HG02943 (cell line): Measurements from ENCODE around the gene IL6.
"Not testable (repeated sequence)": the region's sequence is repeated elsewhere in the genome, so short reads cannot be mapped to it uniquely, and the experiment has no call there.

Experiments
- ATAC-seq: cut with Tn5 transposase; IDR thresholded peaks from one replicate; pipeline ENCODE4 v1.9.1; 2021; ENCODE audit warnings: mild to moderate bottlenecking, low read depth, moderate library complexity; ENCODE audit not compliant: unreplicated experiment

IL6 gene

DNA sequence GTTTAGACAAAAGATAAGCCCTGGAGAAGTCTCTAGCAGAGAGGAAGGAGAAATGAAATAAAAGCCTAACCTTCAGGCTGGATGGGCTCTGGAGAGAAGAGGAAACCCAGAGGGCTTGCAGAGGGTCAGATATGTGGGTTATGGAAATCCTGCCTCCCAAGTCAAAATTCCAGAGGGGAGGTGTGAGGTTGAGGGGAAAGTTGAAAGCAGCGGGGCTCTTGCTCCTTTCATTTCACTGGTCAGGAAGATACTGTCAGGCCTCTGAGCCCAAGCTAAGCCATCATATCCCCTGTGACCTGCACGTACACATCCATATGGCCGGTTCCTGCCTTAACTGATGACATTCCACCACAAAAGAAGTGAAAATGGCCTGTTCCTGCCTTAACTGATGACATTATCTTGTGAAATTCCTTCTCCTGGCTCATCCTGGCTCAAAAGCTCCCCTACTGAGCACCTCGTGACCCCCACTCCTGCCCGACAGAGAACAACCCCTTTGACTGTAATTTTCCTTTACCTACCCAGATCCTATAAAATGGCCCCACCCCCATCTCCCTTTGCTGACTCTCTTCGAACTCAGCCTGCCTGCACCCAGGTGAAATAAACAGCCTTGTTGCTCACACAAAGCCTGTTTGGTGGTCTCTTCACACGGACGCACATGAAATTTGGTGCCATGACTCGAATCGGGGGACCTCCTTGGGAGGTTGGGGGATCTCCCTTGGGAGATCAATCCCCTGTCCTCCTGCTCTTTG is 23.7 kb upstream of the IL6 start:
- not testable (repeated sequence) for ATAC-seq

GRCh38 chr7:22703978-22704610 is 22.9 kb upstream of the IL6 start:
- not testable (repeated sequence) for ATAC-seq

DNA sequence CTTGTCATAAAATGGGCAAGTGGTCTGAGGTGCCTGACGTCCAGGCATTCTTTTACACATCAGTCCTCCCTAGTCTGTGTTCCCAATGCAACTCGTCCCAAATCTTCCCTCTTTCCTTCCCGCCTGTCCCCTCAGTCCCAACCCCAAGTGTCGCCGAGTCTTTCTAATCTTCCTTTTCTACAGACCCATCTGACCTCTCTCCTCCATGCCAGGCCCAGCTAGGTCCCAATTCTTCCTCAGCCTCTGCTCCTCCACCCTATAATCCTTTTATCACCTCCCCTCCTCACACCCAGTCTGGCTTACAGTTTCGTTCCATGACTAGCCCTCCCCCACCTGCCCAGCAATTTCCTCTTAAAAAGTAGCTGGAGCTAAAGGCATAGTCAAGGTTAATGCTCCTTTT is 22.3 kb upstream of the IL6 start:
- not testable (repeated sequence) for ATAC-seq

DNA sequence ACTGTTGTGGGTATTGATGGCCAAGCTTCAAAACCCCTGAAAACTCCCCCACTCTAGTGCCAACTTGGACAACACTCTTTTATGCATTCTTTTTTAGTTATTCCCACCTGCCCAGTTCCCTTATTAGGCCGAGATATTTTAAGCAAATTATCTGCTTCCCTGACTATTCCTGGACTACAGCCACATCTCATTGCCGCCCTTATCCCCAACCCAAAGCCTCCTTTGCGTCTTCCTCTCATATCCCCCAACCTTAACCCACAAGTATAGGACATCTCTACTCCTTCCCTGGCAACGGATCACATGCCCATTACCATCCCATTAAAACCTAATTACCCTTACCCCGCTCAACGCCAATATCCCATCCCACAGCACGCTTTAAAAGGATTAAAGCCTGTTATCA is 21.1 kb upstream of the IL6 start:
- ATAC-seq = not testable (repeated sequence)

- ATAC-seq = not testable (repeated sequence)
Measured at GRCh38 chr7:22707026-22707691, 19.8 kb upstream of the IL6 start.

- not testable (repeated sequence) for ATAC-seq
Measured at GRCh38 chr7:22708214-22708613, 18.8 kb upstream of the IL6 start.

- ATAC-seq = not testable (repeated sequence)
Measured at GRCh38 chr7:22708677-22709061, 18.3 kb upstream of the IL6 start.

- ATAC-seq = not testable (repeated sequence)
Measured at GRCh38 chr7:22709062-22709829, 17.8 kb upstream of the IL6 start.

- no peak for ATAC-seq
Measured at GRCh38 chr7:22709857-22710256, 17.1 kb upstream of the IL6 start.

DNA sequence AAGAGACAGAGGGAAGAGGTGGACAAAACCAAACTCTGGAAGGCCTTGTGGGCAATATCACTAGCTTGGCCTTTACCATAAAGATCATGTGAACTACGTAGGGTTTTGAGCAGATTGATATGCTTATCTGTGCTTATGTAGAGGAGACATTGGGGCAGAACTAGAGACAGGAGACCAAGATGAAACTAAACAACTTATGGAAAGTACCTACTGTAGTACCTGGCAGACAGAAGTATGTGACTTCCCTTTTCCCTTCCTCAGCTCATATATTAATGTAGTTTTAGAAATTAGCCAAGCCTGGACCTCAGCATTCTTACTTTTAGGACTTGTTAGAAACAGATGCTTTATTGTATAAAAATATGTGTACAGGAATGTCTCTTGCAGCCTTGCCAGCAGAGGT is 14.0 kb upstream of the IL6 start:
- ATAC-seq = no peak

DNA sequence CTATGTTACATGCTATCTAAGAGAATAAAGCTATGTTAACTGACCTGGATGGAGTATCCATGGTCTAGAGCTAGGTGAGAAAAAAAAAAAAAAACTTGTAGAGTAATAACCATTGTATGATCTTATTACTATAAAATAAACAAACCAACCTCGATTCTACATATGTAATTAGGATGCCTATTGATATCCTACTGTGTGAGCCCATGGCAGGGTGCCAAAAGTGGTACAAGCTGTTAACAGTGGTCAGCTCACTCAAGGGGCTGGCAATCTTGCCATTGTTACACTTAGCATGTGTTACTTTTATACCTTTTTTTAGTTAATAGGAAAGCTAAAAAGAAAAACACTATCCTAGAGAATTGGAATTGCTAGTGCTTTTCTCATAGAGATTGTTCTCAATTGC is 13.5 kb upstream of the IL6 start:
- ATAC-seq = no peak

GRCh38 chr7:22715969-22716368 is 11.0 kb upstream of the IL6 start:
- ATAC-seq = no peak

DNA sequence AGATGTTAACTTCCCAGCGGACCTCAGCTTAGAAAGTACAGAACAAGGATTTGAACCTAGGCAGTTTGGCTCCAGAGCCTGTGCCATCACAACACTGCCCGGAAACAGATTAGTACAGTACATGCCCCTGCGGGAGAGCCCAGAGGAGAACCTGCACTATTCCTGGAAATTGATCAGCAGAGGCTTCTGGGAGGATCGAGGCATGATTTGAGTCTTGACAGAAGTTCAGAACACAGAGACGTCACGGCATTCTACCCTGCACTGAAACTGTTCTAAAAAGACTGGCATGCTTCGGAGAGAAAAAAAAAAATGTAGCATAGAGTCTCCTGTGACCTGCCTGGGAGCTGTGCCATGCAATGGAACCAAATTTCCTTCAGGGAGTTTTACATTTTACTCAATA is 9.2 kb upstream of the IL6 start:
- no peak for ATAC-seq

DNA sequence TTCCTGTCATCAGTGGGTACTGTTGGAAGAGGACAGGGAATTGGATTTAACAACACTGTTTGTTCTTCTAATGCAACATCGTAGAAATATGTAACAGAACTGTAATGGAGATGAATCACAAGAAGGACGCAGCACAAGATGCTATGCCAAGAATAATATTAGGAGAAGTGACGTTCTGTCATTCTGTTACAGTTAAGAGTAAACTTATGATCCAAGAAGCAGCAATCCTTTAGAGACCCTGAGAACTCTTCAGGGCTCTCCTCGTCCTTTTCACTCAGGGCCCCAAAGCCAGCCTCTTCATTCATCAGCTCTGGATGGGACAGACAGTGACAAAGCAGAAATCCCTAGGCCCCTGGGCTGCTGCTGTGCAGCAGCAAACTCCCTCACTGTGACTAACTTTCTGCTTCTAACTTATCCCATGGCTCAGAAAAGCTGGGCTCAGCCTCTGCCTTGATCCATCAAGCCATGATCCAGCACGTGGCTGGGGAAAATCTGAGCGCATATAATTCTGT is 8.7 kb upstream of the IL6 start:
- ATAC-seq = no peak

- no peak for ATAC-seq
Measured at GRCh38 chr7:22718911-22719420, 8.0 kb upstream of the IL6 start.

- ATAC-seq = no peak
Measured at GRCh38 chr7:22720791-22721786, 5.9 kb upstream of the IL6 start.

- no peak for ATAC-seq
Measured at GRCh38 chr7:22722536-22723180, 4.3 kb upstream of the IL6 start.

DNA sequence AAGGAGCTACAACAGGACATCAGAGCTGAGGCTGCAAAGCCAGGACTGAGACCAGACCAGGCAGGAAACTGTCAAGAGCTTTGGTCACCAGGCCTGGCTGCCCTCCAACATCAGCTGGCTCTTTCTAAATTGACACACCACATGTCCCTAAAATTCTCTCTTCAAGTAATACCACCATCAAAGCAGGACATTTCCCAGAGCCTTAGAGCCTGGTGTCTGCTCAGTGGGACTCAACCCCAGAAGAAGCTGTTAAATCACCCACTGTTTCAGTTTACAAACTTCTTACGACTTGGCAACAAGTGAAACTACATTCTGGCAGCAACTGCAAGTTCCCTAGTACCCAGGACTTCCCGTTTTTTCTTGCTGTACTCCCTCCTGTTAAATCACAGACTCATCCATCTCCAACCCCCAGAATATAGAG is 3.8 kb upstream of the IL6 start:
- no peak for ATAC-seq

GRCh38 chr7:22723637-22724036 is 3.4 kb upstream of the IL6 start:
- no peak for ATAC-seq
